ENCODE results near the gene CCT7. TPM values are rescaled to one million over a fixed set of nuclear protein-coding genes. Genes with fewer than 3 reads are reported as not detected.

The CCT7 gene
- total and polyA plus RNA-seq, 2 of the 8 experiments (the other 6 are each of a cell fraction or from before 2014, with no cell fraction given) = 440 to 474 TPM

GRCh38 chr2:73259704-73260337, 25.7 kb downstream of the CCT7 start:
- Histone ChIP-seq H4K8ac (ENCODE audit: extremely low read depth, insufficient read depth, low read length) (no peak overlapping the region), H3K18ac (ENCODE audit: extremely low read depth, low read length) (no peak overlapping the region), H3K23ac (ENCODE audit: insufficient read length) (no peak overlapping the region), H3K4me2 (ENCODE audit: insufficient read depth in 1 of 2, low read depth in 2 of 2, low read length in 2 of 2) (no peak overlapping the region), H4K91ac (replicated peaks; ENCODE audit: insufficient read length, low read length) (no peak overlapping the region), H2AFZ (ENCODE audit: low read length) (no peak overlapping the region), H2BK20ac (ENCODE audit: low read length) (no peak overlapping the region), H4K5ac (ENCODE audit: insufficient read length, low read depth, low read length) (no peak overlapping the region), H3K4ac (replicated peaks; ENCODE audit: insufficient read length, low read depth, low read length) (no peak overlapping the region), H2BK15ac (ENCODE audit: low read length) (no peak overlapping the region), H3K4me1 (replicated peaks in 1 of 4; ENCODE audit: control insufficient read depth in 3 of 4, insufficient read depth in 4 of 4, low read length in 3 of 4) (peaks cover 0 to 11% (median 4%) of the 10 kb centered on the region in 4 experiments; a peak in 3 of 7 replicates), H3K9ac (replicated peaks in 1 of 4; ENCODE audit: extremely low read depth in 1 of 4, low read depth in 3 of 4, low read length in 3 of 4) (no peak overlapping the region), H3K23me2 (ENCODE audit: low read depth, low read length) (no peaks in the 10 kb centered on the region; the same call in 1 of the 2 replicates), H3K36me3 (ENCODE audit: control insufficient read depth in 2 of 4, insufficient read depth in 4 of 4, low read length in 3 of 4) (peaks cover 3 to 20% (median 8%) of the 10 kb centered on the region in 4 experiments; a peak in 5 of 8 replicates), H3K79me2 (ENCODE audit: control insufficient read depth in 1 of 2, insufficient read depth in 2 of 2, low read length in 2 of 2) (no peaks in the 10 kb centered on the region), H2BK120ac (replicated peaks; ENCODE audit: low read depth, low read length) (no peak overlapping the region), H2BK5ac (ENCODE audit: low read depth, low read length) (no peak overlapping the region), H3K79me1 (ENCODE audit: low read depth, low read length) (no peaks in the 10 kb centered on the region), H2BK12ac (ENCODE audit: low read depth, low read length) (no peak overlapping the region), H3K9me3 (ENCODE audit: insufficient read depth in 2 of 2, low read depth in 1 of 2, low read length in 1 of 2) (no peaks in the 10 kb centered on the region), H2AK5ac (ENCODE audit: low read depth, low read length) (no peak overlapping the region), H3K4me3 (ENCODE audit: extremely low read depth in 1 of 4, insufficient read depth in 2 of 4, low read depth in 3 of 4, low read length in 4 of 4) (no peak overlapping the region), H4K20me1 (replicated peaks in 1 of 2; ENCODE audit: control insufficient read depth in 1 of 2, insufficient read depth in 2 of 2, low read length in 2 of 2) (peaks cover 14 to 22% of the 10 kb centered on the region in 2 experiments), H3K27me3 (replicated peaks in 1 of 4; ENCODE audit: control insufficient read depth in 3 of 4, extremely low read depth in 1 of 4, insufficient read depth in 3 of 4, low read length in 3 of 4) (no peaks in the 10 kb centered on the region), H3K27ac (ENCODE audit: low read depth, low read length) (no peak overlapping the region), H3K14ac (ENCODE audit: insufficient read length) (no peak overlapping the region), H3K56ac (replicated peaks; ENCODE audit: insufficient read length, low read depth, low read length) (no peak overlapping the region)
- TF ChIP-seq YY1 (IDR thresholded peaks at IDR 0.05; ENCODE audit: low read depth, low read length) (no peak), ATF2 (IDR thresholded peaks at IDR 0.05; ENCODE audit: low read length) (no peak), SIRT6 (IDR thresholded peaks at IDR 0.05; ENCODE audit: low read length) (no peak), GTF2F1 (IDR thresholded peaks at IDR 0.05; ENCODE audit: borderline replicate concordance, low read depth, low read length) (no peak), CHD2 (IDR thresholded peaks at IDR 0.05; ENCODE audit: low read length) (no peak), CBX5 (IDR thresholded peaks at IDR 0.05; ENCODE audit: low read depth, low read length) (no peak), EZH2 (IDR thresholded peaks at IDR 0.05; ENCODE audit: low read depth, low read length, severe bottlenecking) (no peak), CREB1 (IDR thresholded peaks at IDR 0.05) (no peak), SUZ12 (IDR thresholded peaks at IDR 0.05; ENCODE audit: low read length) (no peak), SRF (IDR thresholded peaks at IDR 0.05; ENCODE audit: low read depth, low read length) (no peak), BCL11A (IDR thresholded peaks at IDR 0.05; ENCODE audit: low read depth in 2 of 2, low read length in 2 of 2) (no peak)
- DNase-seq (ENCODE audit: low read depth in 1 of 2, low spot score in 2 of 2) (no peak), FAIRE-seq (no peak)
- ChIA-PET POLR2A (ENCODE audit: partially characterized antibody) (interaction anchor here (0.9 to 5.1 kb wide), 4 partner anchors 9 to 25 kb away, joined by 3 to 53 read pairs (median 3); partner anchors contain the start of genes CCT7, FBXO41 and PRADC1), CTCF (ENCODE audit: partially characterized antibody) (interaction anchor here (0.8 to 7.0 kb wide), 14 partner anchors 9 to 179 kb away, joined by 3 to 51 read pairs (median 4); partner anchors contain the start of genes CCT7, EGR4, PRADC1 and SMYD5)
- 79% methylated on average over 4 of the region's 4 CpGs; no CpG with 5 or more reads in 1 of the 2 experiments for WGBS, 2 experiments (ENCODE audit: extremely low coverage in 1 of 2, insufficient coverage in 1 of 2, insufficient read length in 1 of 2, insufficient replicate concordance in 2 of 2, low coverage in 1 of 2, low lambda C conversion rate in 2 of 2, missing lambda C conversion rate in 1 of 2)

Measured in H1 (cell line).